HL-60/S4 treated with retinoic acid at 250 ng/mL for 4 days and 3 days (cell line): Measurements from ENCODE around the gene ALPK3.

Source experiments
- in situ Hi-C: fragments of 300-500 bp; cut with MboI; formaldehyde crosslinking; loops from 2 replicates; pipeline ENCODE4 v1.7.0; 2022; ENCODE audit warnings: low sequenced_read_pairs

The ALPK3 gene

DNA sequence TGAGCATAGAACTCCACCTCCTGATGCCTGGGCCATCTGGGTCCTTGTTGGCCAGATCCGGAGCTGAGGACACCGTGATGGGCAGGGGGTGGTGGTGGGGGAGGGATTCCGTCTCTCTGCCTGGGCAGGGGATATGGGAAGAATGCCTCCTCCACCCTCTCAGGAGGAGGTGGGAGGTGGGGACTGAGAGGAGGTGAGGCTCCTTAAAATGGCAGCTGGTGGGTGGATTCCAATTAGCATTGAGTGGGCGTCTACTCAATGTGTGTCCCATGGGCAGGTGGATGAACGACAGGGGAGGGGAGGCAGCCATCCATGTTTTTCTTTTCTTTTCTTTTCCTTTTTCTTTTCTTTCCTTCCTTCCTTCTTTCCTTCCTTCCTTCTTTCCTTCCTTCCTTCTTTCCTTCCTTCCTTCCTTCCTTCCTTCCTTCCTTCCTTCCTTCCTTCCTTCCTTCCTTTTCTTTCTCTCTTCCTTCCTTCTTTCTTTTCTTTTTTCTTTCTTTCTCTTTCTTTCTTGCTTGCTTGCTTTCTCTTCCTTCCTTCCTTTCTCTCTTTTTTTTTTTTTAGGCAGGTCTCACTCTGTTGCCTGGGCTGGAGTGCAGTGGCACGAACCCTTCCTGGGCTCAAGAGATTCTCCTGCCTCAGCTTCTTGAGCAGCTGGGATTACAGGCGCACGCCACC is 72.3 kb downstream of the ALPK3 start:
- in situ Hi-C loops: no loop called here

DNA sequence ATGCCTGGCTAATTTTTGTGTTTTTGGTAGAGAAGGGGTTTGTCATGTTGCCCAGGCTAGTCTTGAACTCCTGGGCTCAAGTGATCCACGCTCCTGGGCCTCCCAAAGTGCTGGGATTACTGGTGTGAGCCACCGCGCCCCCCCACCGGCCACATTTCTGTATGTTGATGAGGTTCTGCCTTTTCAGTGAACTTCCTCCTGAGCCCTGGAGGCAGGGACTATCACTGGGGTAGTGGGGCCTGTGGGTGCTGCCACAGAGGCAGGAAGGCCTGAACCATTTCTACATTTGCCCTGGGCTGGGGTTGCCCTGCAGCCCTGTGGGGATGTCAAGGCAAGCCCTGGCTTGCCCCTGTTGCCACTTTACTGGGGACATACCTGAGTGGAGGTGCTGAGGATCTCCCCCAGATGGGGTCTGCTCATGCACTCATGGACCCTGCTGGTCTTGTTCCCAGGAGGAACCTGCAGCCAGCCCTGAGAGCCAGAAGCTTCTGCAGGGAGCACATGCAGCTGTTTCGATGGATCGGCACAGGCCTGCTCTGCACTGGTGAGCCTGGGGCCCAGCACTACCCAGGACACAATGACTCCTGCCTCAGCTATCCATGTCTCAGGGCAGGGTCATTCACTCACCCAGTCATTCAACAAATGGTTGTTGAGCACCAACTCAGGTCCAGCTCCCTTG is 73.0 kb downstream of the ALPK3 start:
- in situ Hi-C loops: loop anchor here (10.0 kb wide), 1 partner anchor 65 kb away; no protein-coding TSS in a partner anchor

DNA sequence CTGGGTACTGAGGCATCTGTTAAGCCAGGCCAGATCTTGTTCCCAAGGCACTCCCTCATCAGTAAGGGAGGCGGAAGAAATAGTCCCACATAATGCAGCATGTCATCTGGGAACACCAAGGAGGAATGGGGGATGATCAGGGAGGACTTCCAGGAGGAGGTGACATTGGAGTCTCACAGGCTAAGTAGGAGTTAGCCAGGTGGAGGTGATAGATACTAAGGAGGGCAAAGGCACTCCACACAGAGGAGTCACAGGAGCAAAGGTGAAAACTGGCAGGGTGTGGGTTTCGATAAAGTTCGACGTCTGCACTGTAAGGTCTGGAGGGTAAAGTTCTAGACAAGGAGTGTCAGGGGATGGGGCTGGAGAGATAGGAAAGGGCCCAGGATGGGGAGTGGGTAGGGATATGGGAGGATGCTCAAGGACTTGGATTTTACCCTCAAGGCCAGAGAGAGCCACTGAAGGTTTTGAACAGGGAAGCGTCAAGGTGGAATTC is 73.6 kb downstream of the ALPK3 start:
- in situ Hi-C loops: loop anchor here (10.0 kb wide), 1 partner anchor 64 kb away; no protein-coding TSS in a partner anchor

DNA sequence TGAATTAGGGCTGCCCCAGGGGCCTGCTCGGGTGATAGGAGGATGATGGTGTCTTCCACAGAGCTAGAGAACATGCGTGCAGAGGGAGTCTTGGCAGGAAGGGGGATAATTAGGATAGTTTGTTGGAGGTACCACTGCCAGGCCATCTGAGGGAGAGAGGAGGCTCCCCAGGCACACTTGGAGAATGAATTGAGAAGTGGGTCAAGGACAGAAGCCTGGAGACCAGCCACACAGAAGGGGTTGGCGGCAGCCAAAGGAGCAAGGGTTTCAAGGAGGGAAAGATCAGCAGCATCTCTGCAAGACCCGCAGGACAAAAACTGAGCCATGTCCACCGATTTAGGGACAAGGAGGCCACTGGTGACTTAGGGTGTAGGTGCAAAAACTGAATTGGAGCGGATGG is 74.2 kb downstream of the ALPK3 start:
- in situ Hi-C loops: loop anchor here (10.0 kb wide), 1 partner anchor 63 kb away; no protein-coding TSS in a partner anchor

DNA sequence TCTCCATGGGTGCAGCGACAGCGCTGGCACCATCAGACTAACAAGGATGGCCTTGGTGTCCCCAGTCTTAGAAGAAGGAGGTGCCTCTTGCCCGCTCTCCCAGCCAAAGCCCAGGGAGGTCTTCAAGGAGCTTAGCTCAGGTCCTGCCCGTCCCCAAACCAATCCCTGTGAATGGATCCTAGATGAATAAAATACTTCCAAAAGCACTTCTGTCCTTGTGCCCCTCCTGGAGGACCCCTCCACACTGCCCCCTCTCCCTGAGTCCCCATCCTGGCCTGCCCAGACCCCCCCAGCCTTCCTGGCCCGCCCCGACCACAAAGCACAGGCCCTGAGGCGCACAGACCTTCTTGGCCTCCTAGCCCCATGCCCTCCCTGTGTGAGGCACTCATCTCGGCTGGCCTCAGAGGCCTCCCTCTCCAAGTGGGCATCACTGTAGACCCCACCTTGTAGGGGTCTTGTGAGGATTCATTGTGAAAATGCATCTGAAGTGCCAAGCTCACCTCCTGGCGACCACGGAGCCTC is 75.7 kb downstream of the ALPK3 start:
- in situ Hi-C loops: loop anchor here (10.0 kb wide), 1 partner anchor 62 kb away; no protein-coding TSS in a partner anchor

DNA sequence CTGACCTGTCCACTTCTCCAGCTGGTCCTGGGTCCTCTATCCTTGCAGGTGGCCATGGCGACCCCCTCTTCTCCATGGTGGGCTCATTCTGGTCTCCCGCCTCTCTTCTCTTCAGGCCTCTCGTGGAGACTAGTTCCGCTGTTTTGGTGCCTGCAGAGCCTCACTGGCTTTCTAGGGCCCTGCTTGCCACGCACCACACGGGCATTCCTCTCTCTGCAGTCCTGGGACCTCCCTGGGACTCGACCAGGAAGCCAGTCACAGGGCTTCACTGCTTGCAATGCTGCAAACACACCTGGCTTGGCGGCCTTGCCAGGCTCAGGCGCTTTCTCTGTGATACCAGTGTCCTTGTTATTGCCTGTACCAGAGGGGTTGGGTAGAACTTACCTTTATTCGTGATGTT is 76.5 kb downstream of the ALPK3 start:
- in situ Hi-C loops: loop anchor here (10.0 kb wide), 1 partner anchor 61 kb away; no protein-coding TSS in a partner anchor

DNA sequence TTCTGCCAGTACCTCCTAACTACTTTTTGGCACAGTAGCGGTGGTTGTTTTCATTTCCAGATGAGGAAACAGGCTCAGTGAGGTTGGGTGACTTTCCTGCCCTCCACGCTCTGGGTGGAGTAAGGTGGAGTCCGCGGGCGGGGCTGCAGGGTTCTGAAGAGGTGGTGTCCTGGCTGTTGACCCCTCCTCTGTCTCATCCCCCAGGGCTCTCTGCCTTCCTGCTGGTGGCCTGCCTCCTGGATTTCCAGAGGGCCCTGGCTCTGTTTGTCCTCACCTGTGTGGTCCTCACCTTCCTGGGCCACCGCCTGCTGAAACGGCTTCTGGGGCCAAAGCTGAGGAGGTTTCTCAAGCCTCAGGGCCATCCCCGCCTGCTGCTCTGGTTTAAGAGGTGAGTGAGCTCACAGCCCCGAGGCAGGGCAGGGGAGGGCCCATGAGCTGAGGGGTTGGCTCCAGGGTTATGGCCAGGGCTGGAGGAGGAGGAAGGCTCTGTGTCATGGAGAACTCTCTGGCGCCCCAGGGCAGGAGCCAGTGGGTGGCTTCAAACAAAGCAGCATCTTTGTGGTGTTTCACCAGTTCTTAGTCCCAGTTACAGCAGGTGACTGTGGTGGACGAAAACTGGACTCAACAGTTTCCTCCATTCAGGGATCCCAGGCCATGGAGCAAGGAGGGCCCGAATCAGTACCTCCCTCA is 77.7 kb downstream of the ALPK3 start:
- in situ Hi-C loops: loop anchor here (10.0 kb wide), 1 partner anchor 60 kb away; no protein-coding TSS in a partner anchor

DNA sequence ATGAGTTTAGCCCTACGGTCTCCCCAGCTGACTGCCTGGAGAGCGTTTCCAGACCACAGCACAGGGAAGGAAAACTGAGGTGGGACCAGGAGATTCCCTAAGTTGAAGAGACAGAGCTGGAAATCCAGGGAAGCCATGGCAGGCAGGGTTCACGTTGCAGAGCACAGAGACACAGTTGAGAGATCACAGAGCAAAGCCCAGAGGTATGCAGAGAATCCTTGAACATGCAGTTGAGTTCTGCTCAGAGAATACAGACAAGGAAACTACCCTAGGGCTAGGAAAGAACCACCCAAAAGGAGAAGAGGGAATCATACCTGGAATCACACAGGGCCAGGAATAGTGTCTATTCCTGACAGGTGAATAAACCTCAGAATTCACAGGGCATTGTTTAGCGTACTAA is 81.6 kb downstream of the ALPK3 start:
- in situ Hi-C loops: loop anchor here (10.0 kb wide), 1 partner anchor 56 kb away; no protein-coding TSS in a partner anchor

DNA sequence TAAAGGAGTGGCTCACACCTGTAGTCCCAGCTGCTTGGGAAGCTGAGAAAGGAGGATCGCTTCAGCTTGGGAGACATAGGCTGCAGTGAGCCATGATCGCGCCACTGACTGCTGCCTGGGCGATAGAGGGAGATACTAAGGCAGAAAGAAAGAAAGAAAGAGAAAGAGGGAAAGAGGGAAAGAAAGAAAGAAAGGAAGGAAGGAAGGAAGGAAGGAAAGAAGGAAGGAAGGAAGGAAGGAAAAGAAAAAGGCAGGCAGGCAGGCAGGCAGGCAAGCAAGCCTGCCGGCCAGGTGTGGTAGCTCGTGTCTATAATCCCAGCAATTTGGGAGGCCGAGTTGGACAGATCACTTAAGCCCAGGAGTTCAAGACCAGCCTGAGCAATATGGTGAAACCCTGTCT is 82.6 kb downstream of the ALPK3 start:
- in situ Hi-C loops: loop anchor here (10.0 kb wide), 1 partner anchor 55 kb away; no protein-coding TSS in a partner anchor

DNA sequence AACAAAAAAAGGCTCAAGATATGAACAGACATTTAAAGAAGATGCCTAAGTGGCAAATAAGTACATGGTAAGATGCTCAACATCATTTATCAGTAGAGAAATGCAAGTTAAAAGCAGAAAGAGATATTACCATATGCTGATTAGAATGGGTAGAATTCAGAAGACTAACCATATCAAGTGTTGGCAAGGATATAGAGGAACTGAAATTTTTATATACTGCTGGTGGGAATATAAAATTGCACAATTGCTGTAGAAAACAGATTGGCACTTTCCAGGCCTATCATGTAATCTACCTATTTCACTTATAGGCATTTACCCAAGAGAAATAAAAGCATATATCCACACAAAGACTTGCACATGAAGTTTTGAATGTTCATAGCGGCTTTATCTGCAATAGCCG is 84.4 kb downstream of the ALPK3 start:
- in situ Hi-C loops: no loop called here

DNA sequence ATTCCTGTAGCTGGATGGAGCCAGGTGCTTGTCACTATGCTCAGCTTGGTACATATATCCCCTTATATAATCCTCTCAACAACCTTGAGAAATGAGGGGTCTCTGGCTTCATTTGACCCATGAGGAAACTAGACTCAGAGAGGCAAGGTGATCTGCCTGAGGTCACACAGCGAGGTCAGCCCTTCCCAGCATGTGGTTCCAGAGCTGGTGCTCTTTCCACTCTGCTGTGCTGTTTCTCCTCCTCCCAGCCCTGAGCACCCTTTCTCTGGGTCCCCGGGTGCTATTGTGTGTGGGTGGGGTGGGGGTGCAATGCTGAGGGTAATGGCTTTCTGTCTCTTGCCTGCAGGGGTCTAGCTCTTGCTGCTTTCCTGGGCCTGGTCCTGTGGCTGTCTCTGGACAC is 86.6 kb downstream of the ALPK3 start:
- in situ Hi-C loops: no loop called here

DNA sequence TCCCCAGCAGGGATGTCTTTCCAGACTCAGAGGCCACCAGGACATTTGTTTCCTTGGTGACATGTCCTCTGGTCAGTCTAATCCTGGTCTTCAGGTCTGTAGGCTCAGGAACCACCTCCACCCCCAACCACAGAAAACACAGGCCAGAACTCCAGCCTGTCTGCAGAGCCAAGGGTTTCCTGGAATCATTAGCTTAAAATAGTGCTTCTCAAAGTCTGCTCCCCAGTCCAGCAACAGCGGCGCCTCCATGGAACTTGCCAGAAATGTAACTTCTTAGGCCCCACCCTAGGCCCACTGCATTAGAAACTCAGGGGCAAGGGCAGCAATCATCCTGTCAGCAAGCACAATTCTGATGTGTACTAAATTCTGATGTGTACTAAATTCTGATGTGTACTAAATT is 87.3 kb downstream of the ALPK3 start:
- in situ Hi-C loops: no loop called here

DNA sequence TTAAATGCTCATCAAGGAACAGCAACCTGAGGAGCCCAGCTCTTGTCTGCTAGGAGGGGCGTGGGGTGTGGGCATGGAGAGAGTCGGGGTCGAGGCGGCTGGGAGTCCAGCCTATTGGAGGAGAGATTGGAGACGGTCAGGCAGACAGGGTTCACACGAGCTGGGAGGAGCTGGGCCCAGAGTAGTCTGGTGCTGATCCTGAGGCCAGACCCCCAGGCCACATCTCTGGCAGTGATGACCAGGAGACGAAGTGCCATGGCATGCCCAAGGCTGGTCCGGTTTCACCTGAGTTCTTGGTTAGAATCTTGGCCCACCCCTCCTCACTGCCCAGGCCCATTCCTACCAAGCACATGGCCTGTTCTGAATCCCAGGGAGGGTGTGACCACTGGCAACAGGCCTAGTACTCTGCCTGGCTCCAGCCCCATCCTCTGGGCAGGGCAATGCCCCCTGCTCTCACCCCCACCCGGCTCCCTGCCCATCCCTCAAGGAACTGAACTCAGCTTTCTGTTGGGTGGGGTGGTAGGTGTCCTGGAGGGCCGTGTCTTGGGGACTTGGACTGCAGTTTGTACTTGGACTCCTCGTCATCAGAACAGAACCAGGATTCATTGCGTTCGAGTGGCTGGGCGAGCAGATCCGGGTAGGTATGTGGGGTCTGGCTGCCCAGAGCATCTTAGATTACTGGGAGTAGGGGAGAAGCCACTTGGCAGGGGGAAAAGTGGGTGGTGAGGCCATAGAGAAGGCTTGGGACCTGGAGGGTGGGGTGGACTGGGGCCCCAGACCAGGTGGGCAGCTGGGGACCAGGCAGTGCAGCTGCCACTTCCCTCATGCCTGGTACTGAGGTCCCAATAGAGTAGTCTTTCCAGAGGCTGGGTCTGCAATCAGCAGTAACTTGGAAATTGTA is 88.1 kb downstream of the ALPK3 start:
- in situ Hi-C loops: no loop called here

DNA sequence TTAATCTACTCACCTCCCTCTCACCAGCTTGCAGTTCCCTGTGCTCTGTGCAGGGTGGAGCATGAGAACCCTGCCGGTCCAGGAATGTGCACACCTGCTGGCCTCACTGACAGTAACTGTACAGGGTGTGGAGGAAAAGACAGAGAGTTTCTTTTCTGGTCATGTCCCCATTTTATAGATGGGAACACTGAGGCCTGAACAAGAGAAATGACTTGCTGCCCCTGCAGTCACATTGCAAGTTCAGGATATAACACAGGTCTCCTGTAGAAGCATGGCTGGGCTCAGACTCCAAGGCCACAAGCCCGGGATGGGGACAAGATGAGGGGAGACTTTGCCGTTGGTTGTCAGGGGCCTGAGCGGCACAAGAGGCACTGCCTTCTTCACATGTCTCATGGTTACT is 90.6 kb downstream of the ALPK3 start:
- in situ Hi-C loops: no loop called here

DNA sequence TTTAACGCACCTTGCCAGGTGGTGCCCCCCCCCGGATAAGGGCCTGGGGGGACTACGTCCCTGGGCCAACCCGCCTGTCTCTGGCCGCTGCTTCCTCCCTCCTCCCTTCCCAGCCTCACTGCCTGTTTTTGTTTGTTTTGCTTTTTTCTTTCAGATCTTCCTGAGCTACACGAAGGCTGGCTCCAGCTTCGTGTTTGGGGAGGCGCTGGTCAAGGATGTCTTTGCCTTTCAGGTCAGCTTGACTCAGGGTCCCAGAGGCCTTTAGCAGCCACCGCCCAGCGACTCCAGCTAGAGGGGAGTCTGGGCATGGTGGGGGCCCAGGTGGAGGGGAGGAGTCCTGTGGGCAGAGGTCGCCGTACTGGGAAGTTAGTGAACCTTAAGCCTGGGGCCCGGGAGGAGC is 91.4 kb downstream of the ALPK3 start:
- in situ Hi-C loops: no loop called here

DNA sequence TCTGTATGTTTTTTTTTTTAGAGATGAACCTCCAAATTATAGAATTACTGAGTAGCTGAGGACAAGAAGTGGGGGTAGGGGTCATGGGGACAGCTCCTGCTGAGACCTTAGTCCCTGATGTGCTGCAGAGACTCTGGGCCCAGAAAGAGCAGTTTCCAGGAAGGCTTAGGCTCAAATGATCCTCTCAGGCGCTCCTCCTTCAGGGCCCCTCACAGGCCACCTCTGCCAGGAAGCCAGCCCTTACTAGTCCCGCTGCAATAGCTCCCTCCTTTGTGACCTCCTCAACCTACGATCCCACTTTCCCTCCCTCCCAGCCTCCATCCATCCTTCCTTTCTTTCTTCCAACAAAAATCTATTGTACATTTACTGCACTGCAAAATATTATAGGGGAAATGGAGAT is 91.9 kb downstream of the ALPK3 start:
- in situ Hi-C loops: no loop called here

DNA sequence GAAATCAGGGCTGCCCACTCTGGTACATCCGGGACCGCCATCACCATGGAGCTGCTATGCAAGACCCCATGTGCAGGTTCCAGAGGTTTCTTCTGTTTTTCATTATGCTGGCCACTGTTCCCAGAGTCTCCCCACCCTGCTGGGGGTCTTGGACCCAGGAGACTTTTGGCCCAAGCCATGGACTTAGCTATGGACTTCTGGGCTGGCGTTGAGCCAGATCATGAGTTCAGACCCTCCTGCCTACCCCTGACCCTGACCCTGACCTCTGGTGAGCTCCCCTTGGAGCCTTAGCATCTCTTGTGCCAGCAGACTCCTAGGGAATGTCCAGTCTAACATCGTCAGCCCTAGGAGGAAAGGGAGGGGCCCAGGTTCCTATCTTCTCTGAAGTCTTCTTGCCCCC is 92.6 kb downstream of the ALPK3 start:
- in situ Hi-C loops: no loop called here

DNA sequence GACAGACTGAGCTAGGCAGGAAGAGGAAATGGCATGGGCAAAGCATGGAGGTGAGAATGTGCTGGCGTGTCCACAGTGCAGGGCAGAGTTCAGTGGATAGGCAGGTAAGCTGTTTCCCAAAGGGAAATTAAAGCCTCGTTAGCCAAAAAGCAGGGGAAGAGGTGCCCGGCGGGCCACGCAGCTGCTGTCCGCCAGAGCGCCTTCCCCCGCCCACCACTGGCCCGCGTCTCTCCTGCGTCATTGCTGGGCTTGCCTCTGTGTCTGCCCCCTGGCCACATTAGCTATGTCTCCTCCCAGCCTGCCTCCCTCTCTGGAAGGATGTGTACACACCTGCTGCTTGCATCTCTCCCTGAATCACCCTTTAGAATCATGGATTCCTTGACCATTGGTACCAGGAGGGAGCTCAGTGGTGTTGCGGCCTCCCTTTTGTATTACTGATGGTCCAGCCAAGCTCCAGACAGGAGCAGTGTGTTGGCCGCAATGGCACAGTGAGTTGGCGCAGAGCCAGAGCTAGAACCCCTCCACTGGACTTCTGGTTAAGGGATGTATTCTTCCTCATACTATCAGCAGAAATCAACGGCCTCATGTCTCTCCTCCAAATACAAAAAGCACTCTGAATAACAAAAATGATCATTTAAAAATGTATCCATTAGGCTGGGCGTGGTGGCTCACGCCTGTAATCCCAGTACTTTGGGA is 93.9 kb downstream of the ALPK3 start:
- in situ Hi-C loops: no loop called here

DNA sequence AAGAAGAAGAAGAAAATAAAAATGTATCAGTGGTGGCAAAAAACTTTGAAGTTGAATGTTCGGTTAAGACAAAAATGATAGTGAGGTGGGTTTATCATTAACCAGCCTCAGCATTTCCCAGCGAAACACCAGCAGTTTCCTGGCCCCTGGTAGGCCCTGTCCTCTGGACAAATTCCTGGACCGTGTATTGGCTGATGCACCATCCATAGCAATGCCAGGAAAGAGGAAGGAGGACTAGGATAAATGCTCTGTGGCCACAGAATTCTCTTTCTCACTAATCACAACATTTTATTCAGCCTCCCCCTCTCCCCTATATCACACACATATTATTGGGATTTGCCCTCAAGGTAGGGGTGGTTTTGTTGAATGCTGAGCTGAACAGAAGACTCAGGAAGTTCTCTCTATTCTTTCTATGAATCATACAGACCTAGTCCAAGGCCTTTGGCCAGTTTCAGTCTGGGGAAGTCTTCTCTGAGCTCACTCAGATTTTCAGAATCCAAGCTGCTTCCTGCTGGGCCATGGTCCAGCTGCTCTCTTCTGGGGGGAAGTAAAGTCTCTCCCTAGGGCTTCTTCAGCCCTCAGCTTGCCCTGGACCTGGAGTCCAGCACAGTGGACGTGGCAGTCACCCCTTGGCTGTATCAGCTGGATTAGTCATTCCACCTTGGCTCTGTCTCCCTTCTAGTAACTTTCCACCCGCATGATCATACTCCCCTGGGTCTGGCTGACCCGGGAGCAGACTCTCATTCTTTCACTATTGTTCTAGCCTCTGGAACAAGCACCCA is 94.9 kb downstream of the ALPK3 start:
- in situ Hi-C loops: no loop called here
